ENCODE measurements around the gene EML3.
A peak's percentile ranks its signal among the peaks of the same experiment; 100 is the strongest.

Gene EML3

DNA sequence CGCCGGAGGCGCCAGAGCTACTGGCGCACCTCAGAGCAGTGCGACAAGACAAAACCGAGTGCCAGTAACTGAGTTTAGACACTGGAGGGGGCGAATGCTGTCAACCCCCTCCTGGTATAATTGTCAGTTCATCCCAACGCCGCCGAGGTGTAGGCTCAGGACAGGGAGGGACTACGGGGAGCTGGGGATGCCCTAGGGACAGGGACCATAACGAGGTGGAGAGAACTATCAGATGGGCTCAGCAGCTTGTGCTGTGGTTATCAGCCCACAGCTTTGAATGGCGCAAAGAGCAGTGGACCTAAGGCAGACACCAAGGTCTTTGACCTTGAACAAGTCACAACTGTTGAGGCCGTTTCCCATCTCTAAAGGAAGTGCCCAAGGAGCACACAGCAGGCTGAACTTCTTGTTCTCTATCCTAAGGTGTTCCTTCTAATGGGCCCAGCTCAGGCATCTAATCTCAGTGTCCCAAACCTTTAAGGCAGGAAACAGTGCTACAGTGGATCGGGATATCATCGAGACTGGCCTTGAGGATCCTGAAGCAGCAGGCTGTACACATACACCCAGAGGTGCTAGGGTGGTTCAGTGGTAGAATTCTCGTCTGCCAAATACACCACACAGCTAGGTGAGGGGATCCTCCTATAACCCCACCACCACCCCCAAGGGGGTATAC, 20.3 kb downstream of the EML3 start:
- TF ChIP-seq ZFP3 (CRISPR knock-in tag; IDR thresholded peaks at IDR 0.05), result no peak
- TF ChIP-seq, protein P1, sequence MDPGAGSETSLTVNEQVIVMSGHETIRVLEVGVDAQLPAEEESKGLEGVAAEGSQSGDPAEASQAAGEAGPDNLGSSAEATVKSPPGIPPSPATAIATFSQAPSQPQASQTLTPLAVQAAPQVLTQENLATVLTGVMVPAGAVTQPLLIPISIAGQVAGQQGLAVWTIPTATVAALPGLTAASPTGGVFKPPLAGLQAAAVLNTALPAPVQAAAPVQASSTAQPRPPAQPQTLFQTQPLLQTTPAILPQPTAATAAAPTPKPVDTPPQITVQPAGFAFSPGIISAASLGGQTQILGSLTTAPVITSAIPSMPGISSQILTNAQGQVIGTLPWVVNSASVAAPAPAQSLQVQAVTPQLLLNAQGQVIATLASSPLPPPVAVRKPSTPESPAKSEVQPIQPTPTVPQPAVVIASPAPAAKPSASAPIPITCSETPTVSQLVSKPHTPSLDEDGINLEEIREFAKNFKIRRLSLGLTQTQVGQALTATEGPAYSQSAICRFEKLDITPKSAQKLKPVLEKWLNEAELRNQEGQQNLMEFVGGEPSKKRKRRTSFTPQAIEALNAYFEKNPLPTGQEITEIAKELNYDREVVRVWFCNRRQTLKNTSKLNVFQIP (CRISPR knock-in tag; IDR thresholded peaks at IDR 0.05; ENCODE audit: borderline replicate concordance, low read depth), result no peak
- TF ChIP-seq, protein P2, sequence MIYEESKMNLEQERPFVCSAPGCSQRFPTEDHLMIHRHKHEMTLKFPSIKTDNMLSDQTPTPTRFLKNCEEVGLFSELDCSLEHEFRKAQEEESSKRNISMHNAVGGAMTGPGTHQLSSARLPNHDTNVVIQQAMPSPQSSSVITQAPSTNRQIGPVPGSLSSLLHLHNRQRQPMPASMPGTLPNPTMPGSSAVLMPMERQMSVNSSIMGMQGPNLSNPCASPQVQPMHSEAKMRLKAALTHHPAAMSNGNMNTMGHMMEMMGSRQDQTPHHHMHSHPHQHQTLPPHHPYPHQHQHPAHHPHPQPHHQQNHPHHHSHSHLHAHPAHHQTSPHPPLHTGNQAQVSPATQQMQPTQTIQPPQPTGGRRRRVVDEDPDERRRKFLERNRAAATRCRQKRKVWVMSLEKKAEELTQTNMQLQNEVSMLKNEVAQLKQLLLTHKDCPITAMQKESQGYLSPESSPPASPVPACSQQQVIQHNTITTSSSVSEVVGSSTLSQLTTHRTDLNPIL (CRISPR knock-in tag; IDR thresholded peaks at IDR 0.05; ENCODE audit: low read depth), result no peak
- TF ChIP-seq GLIS3 (CRISPR knock-in tag; IDR thresholded peaks at IDR 0.05), result no peak
- no peak for TF ChIP-seq CSRNP3 (CRISPR knock-in tag; IDR thresholded peaks at IDR 0.05)
- no peak for TF ChIP-seq ISL1 (CRISPR knock-in tag; IDR thresholded peaks at IDR 0.05)
- TF ChIP-seq RARB (CRISPR knock-in tag; IDR thresholded peaks at IDR 0.05), result no peak
- TF ChIP-seq PPARA (CRISPR knock-in tag; IDR thresholded peaks at IDR 0.05; ENCODE audit: borderline replicate concordance), result no peak
- no peak for TF ChIP-seq TCF4 (CRISPR knock-in tag; IDR thresholded peaks at IDR 0.05; ENCODE audit: borderline replicate concordance)
- TF ChIP-seq SNAI2 (CRISPR knock-in tag; IDR thresholded peaks at IDR 0.05), result no peak
- no peak for TF ChIP-seq ZNF565 (CRISPR knock-in tag; conservative IDR thresholded peaks at IDR 0.05; ENCODE audit: low read depth)
- no peak for TF ChIP-seq ESRRG (CRISPR knock-in tag; IDR thresholded peaks at IDR 0.05)
- no peak for TF ChIP-seq PATZ1 (CRISPR knock-in tag; IDR thresholded peaks at IDR 0.05; ENCODE audit: borderline replicate concordance)
- no peak for TF ChIP-seq TOX (CRISPR knock-in tag; IDR thresholded peaks at IDR 0.05; ENCODE audit: borderline replicate concordance)
- TF ChIP-seq ZFP30 (CRISPR knock-in tag; IDR thresholded peaks at IDR 0.05), result no peak
- no peak for TF ChIP-seq ARNTL (CRISPR knock-in tag; IDR thresholded peaks at IDR 0.05; ENCODE audit: borderline replicate concordance, low read depth)
- TF ChIP-seq ZNF70 (CRISPR knock-in tag; IDR thresholded peaks at IDR 0.05), result no peak
- TF ChIP-seq OSR1 (CRISPR knock-in tag; IDR thresholded peaks at IDR 0.05), result no peak
- no peak for TF ChIP-seq ZC3H10 (CRISPR knock-in tag; IDR thresholded peaks at IDR 0.05)
- TF ChIP-seq TSHZ2 (CRISPR knock-in tag; IDR thresholded peaks at IDR 0.05), result no peak
- ATAC-seq, result peak; percentile 21

DNA sequence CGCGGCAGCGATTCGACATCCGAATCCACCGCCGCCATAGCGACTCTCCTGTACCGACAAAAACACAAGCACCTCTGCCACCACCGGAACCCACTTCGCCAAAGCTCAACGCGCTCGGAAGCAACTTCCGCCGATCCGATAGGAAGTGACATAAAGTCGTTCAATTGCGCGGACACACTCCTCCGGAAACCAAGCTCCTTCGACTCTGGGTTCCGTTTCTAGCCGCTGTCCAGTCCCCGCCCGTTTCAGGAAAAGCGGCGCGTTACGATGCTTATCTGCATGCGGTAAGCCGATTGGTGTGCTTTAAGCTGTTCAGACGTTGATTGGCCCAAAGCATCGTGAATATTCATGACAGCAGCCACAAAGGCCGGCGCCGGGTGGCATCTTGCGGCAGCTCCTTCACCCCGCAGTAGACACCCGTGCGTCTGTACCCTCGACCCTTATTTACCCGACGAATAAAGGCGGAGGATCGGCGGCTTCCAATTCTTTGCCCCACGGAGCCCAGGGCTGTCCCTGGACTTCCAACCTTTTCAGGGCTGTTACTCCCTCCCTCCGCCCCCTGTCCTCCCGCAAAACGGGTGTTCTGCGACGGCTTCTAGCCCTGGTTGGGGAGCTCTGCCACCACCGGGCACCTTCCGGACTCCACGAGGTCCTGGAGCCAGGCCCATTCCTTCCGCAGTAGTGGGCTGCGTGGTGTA, 21.0 kb downstream of the EML3 start, which contains the start of gene TUT1:
Gene TUT1 (minus strand): TSS at position 76 of the 698 bp plus-strand sequence. CDS start 38 bp downstream, at position 38.
- ATAC-seq, result peak; percentile 94
- TF ChIP-seq TOX (CRISPR knock-in tag; IDR thresholded peaks at IDR 0.05; ENCODE audit: borderline replicate concordance), result no peak
- TF ChIP-seq OSR1 (CRISPR knock-in tag; IDR thresholded peaks at IDR 0.05), result no peak
- no peak for TF ChIP-seq GLIS3 (CRISPR knock-in tag; IDR thresholded peaks at IDR 0.05)
- TF ChIP-seq ZNF70 (CRISPR knock-in tag; IDR thresholded peaks at IDR 0.05), result 0 out of 2 replicates have a peak, but pooled peaks have one; percentile 26
- TF ChIP-seq ZNF8 (CRISPR knock-in tag; IDR thresholded peaks at IDR 0.05), result no peak
- peak; percentile 56; the same call in 1 of the 2 replicates for TF ChIP-seq ZFP3 (CRISPR knock-in tag; IDR thresholded peaks at IDR 0.05)
- TF ChIP-seq TCF4 (CRISPR knock-in tag; IDR thresholded peaks at IDR 0.05; ENCODE audit: borderline replicate concordance), result no peak
- no peak for TF ChIP-seq ZFP30 (CRISPR knock-in tag; IDR thresholded peaks at IDR 0.05)
- no peak for TF ChIP-seq ISL1 (CRISPR knock-in tag; IDR thresholded peaks at IDR 0.05)

All from SK-N-SH treated with all-trans-retinoic acid at 6 μM for 48 hours (cell line).